ENCODE results near the gene EGFL7.
A peak's percentile ranks its signal among the peaks of the same experiment; 100 is the strongest.
"Not testable (repeated sequence)": the region's sequence is repeated elsewhere in the genome, so short reads cannot be mapped to it uniquely, and the experiment has no call there.

Gene EGFL7

GRCh38 chr9:136711219-136711648 lies 48.5 kb downstream of the EGFL7 start:
- H3K4me1 ChIP-seq (ENCODE audit: control insufficient read depth in 2 of 2, insufficient read depth in 2 of 2, low read length in 2 of 2); H3K36me3 ChIP-seq (ENCODE audit: control insufficient read depth in 2 of 2, insufficient read depth in 2 of 2, low read length in 2 of 2); H3K9me3 ChIP-seq (ENCODE audit: control insufficient read depth in 2 of 2, low read length in 2 of 2); H3K27ac ChIP-seq (ENCODE audit: low read depth in 2 of 2, low read length in 2 of 2); H3K4me3 ChIP-seq (ENCODE audit: low read length in 2 of 2); H3K9ac ChIP-seq (ENCODE audit: low read depth in 1 of 2, low read length in 2 of 2): not testable (repeated sequence)
- peaks cover 17 to 29% of the 10 kb centered on the region in 2 donors for H3K27me3 ChIP-seq (ENCODE audit: control insufficient read depth in 2 of 2, insufficient read depth in 2 of 2, low read length in 2 of 2)

- peak within 1 kb of the TSS in 1 of 2 donors; percentile 5 for H3K4me3 ChIP-seq (ENCODE audit: low read length in 2 of 2)
- no peaks in the 10 kb centered on the region for H3K4me1 ChIP-seq (ENCODE audit: control insufficient read depth in 2 of 2, insufficient read depth in 2 of 2, low read length in 2 of 2)
- H3K9me3 ChIP-seq (ENCODE audit: control insufficient read depth in 2 of 2, low read length in 2 of 2), result no peaks in the 10 kb centered on the region
- peaks cover 17 to 29% of the 10 kb centered on the region in 2 donors for H3K27me3 ChIP-seq (ENCODE audit: control insufficient read depth in 2 of 2, insufficient read depth in 2 of 2, low read length in 2 of 2)
- H3K36me3 ChIP-seq (ENCODE audit: control insufficient read depth in 2 of 2, insufficient read depth in 2 of 2, low read length in 2 of 2), result no peaks in the 10 kb centered on the region
- no peak within 1 kb of the TSS for H3K27ac ChIP-seq (ENCODE audit: low read depth in 2 of 2, low read length in 2 of 2)
- H3K9ac ChIP-seq (ENCODE audit: low read depth in 1 of 2, low read length in 2 of 2), result no peak within 1 kb of the TSS
These were observed 49.3 kb downstream of the EGFL7 start, which contains the start of gene DIPK1B for GRCh38 chr9:136711751-136712689. TSS of gene DIPK1B (plus strand) at chr9:136712572. CDS start at chr9:136712666, 94 bp downstream.

- H3K27ac ChIP-seq (ENCODE audit: low read depth in 2 of 2, low read length in 2 of 2), result no peak overlapping the region
- peaks cover 17 to 26% of the 10 kb centered on the region in 2 donors for H3K27me3 ChIP-seq (ENCODE audit: control insufficient read depth in 2 of 2, insufficient read depth in 2 of 2, low read length in 2 of 2)
- no peaks in the 10 kb centered on the region for H3K36me3 ChIP-seq (ENCODE audit: control insufficient read depth in 2 of 2, insufficient read depth in 2 of 2, low read length in 2 of 2)
- no peak overlapping the region for H3K9ac ChIP-seq (ENCODE audit: low read depth in 1 of 2, low read length in 2 of 2)
- no peaks in the 10 kb centered on the region for H3K4me1 ChIP-seq (ENCODE audit: control insufficient read depth in 2 of 2, insufficient read depth in 2 of 2, low read length in 2 of 2)
- no peak overlapping the region for H3K4me3 ChIP-seq (ENCODE audit: low read length in 2 of 2)
- no peaks in the 10 kb centered on the region for H3K9me3 ChIP-seq (ENCODE audit: control insufficient read depth in 2 of 2, low read length in 2 of 2)
These were observed 50.2 kb downstream of the EGFL7 start for GRCh38 chr9:136712690-136713544.

GRCh38 chr9:136713550-136713949 lies 50.8 kb downstream of the EGFL7 start:
- H3K27ac ChIP-seq (ENCODE audit: low read depth in 2 of 2, low read length in 2 of 2), result no peak overlapping the region
- H3K36me3 ChIP-seq (ENCODE audit: control insufficient read depth in 2 of 2, insufficient read depth in 2 of 2, low read length in 2 of 2), result no peaks in the 10 kb centered on the region
- H3K9me3 ChIP-seq (ENCODE audit: control insufficient read depth in 2 of 2, low read length in 2 of 2), result no peaks in the 10 kb centered on the region
- H3K4me3 ChIP-seq (ENCODE audit: low read length in 2 of 2), result no peak overlapping the region
- H3K27me3 ChIP-seq (ENCODE audit: control insufficient read depth in 2 of 2, insufficient read depth in 2 of 2, low read length in 2 of 2), result peaks cover 21 to 30% of the 10 kb centered on the region in 2 donors
- no peaks in the 10 kb centered on the region for H3K4me1 ChIP-seq (ENCODE audit: control insufficient read depth in 2 of 2, insufficient read depth in 2 of 2, low read length in 2 of 2)
- no peak overlapping the region for H3K9ac ChIP-seq (ENCODE audit: low read depth in 1 of 2, low read length in 2 of 2)

- Histone ChIP-seq H3K36me3 (ENCODE audit: control insufficient read depth in 2 of 2, insufficient read depth in 2 of 2, low read length in 2 of 2) (no peaks in the 10 kb centered on the region), H3K27ac (ENCODE audit: low read depth in 2 of 2, low read length in 2 of 2) (peak overlapping the region in 1 of 2 donors; percentile 23), H3K4me1 (ENCODE audit: control insufficient read depth in 2 of 2, insufficient read depth in 2 of 2, low read length in 2 of 2) (peaks cover under 1 to 3% of the 10 kb centered on the region in 2 donors), H3K4me3 (ENCODE audit: low read length in 2 of 2) (no peak overlapping the region), H3K9ac (ENCODE audit: low read depth in 1 of 2, low read length in 2 of 2) (no peak overlapping the region), H3K9me3 (ENCODE audit: control insufficient read depth in 2 of 2, low read length in 2 of 2) (no peaks in the 10 kb centered on the region), H3K27me3 (ENCODE audit: control insufficient read depth in 2 of 2, insufficient read depth in 2 of 2, low read length in 2 of 2) (peaks cover 22 to 32% of the 10 kb centered on the region in 2 donors)
These were observed 51.6 kb downstream of the EGFL7 start for GRCh38 chr9:136714096-136714892.

- Histone ChIP-seq H3K4me1 (ENCODE audit: control insufficient read depth in 2 of 2, insufficient read depth in 2 of 2, low read length in 2 of 2) (peaks cover 2 to 3% of the 10 kb centered on the region in 2 donors), H3K9ac (ENCODE audit: low read depth in 1 of 2, low read length in 2 of 2) (no peak overlapping the region), H3K4me3 (ENCODE audit: low read length in 2 of 2) (no peak overlapping the region), H3K27me3 (ENCODE audit: control insufficient read depth in 2 of 2, insufficient read depth in 2 of 2, low read length in 2 of 2) (peaks cover 22 to 31% of the 10 kb centered on the region in 2 donors), H3K9me3 (ENCODE audit: control insufficient read depth in 2 of 2, low read length in 2 of 2) (no peaks in the 10 kb centered on the region), H3K36me3 (ENCODE audit: control insufficient read depth in 2 of 2, insufficient read depth in 2 of 2, low read length in 2 of 2) (no peaks in the 10 kb centered on the region), H3K27ac (ENCODE audit: low read depth in 2 of 2, low read length in 2 of 2) (peak overlapping the region in 1 of 2 donors; percentile 9)
These were observed 52.2 kb downstream of the EGFL7 start for GRCh38 chr9:136714893-136715274.

- H3K36me3 ChIP-seq (ENCODE audit: control insufficient read depth in 2 of 2, insufficient read depth in 2 of 2, low read length in 2 of 2), result peaks cover 2% of the 10 kb centered on the region in 2 donors
- no peak overlapping the region for H3K9ac ChIP-seq (ENCODE audit: low read depth in 1 of 2, low read length in 2 of 2)
- H3K27ac ChIP-seq (ENCODE audit: low read depth in 2 of 2, low read length in 2 of 2), result no peak overlapping the region
- H3K27me3 ChIP-seq (ENCODE audit: control insufficient read depth in 2 of 2, insufficient read depth in 2 of 2, low read length in 2 of 2), result peaks cover 20 to 30% of the 10 kb centered on the region in 2 donors
- H3K4me3 ChIP-seq (ENCODE audit: low read length in 2 of 2), result no peak overlapping the region
- no peaks in the 10 kb centered on the region for H3K9me3 ChIP-seq (ENCODE audit: control insufficient read depth in 2 of 2, low read length in 2 of 2)
- H3K4me1 ChIP-seq (ENCODE audit: control insufficient read depth in 2 of 2, insufficient read depth in 2 of 2, low read length in 2 of 2), result peaks cover 2 to 3% of the 10 kb centered on the region in 2 donors
These were observed 54.7 kb downstream of the EGFL7 start for GRCh38 chr9:136717399-136717798.

GRCh38 chr9:136718345-136719194 lies 55.9 kb downstream of the EGFL7 start:
- H3K9ac ChIP-seq (ENCODE audit: low read depth in 1 of 2, low read length in 2 of 2), result no peak overlapping the region
- peaks cover 2 to 3% of the 10 kb centered on the region in 2 donors for H3K4me1 ChIP-seq (ENCODE audit: control insufficient read depth in 2 of 2, insufficient read depth in 2 of 2, low read length in 2 of 2)
- no peak overlapping the region for H3K4me3 ChIP-seq (ENCODE audit: low read length in 2 of 2)
- H3K27ac ChIP-seq (ENCODE audit: low read depth in 2 of 2, low read length in 2 of 2), result no peak overlapping the region
- H3K27me3 ChIP-seq (ENCODE audit: control insufficient read depth in 2 of 2, insufficient read depth in 2 of 2, low read length in 2 of 2), result peaks cover 13 to 22% of the 10 kb centered on the region in 2 donors
- peaks cover 13% of the 10 kb centered on the region in 2 donors for H3K36me3 ChIP-seq (ENCODE audit: control insufficient read depth in 2 of 2, insufficient read depth in 2 of 2, low read length in 2 of 2)
- H3K9me3 ChIP-seq (ENCODE audit: control insufficient read depth in 2 of 2, low read length in 2 of 2), result no peaks in the 10 kb centered on the region
